Measurements from ENCODE around the gene CAPZA2.

The CAPZA2 gene

DNA sequence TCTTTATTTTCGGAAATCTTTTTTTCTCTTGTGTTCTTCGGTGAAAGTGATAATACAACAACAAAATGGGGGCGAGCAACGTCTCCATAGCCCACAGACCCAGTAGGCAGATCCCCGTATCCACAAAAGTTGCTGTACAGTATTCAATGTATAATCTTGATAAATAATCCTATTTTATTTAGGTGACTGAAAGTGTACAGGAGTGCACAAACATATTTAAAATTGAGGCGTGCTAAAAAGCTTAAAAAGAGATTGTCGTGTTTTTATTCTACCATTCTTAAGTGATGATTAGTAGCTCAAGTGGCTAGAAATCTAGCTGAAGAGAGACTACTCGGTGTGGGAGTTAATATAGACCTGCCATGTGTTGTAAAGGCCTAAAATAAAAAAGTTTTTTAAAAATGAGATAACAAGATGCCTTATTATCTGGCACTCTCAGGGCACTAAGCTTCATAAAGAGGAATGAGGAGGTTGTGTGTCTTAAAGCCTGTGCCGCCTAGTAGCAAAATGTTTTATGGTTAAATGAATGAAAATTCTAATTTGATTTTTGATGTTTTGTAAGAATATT lies 1.6 kb downstream of the CAPZA2 start:
- no peak for TF ChIP-seq CTCF (IDR thresholded peaks at IDR 0.05; ENCODE audit: insufficient read depth, low read length, missing control alignments)
- H3K4me3 ChIP-seq (ENCODE audit: low read depth, low read length) = peak overlapping the region; percentile 92
- ChIA-PET CTCF (interaction anchor here (0.9 to 1.8 kb wide), 3 partner anchors 9 to 273 kb away, joined by 3 to 6 read pairs (median 3); no protein-coding TSS in a partner anchor), POLR2A (no interaction called here)
- DNase-seq (ENCODE audit: low read depth, low spot score) = no peak

GRCh38 chr7:116871061-116871700 lies 8.8 kb downstream of the CAPZA2 start:
- no peak overlapping the region for H3K4me3 ChIP-seq (ENCODE audit: low read depth, low read length)
- no peak for TF ChIP-seq CTCF (IDR thresholded peaks at IDR 0.05; ENCODE audit: insufficient read depth, low read length, missing control alignments)
- CTCF ChIA-PET = interaction anchor here (1.1 kb wide), 1 partner anchor 59 kb away, joined by 3 read pairs; no protein-coding TSS in a partner anchor
- POLR2A ChIA-PET = no interaction called here
- DNase-seq (ENCODE audit: low read depth, low spot score) = no peak

GRCh38 chr7:116872026-116872425 lies 9.6 kb downstream of the CAPZA2 start:
- no peak overlapping the region for H3K4me3 ChIP-seq (ENCODE audit: low read depth, low read length)
- CTCF ChIA-PET = no interaction called here

DNA sequence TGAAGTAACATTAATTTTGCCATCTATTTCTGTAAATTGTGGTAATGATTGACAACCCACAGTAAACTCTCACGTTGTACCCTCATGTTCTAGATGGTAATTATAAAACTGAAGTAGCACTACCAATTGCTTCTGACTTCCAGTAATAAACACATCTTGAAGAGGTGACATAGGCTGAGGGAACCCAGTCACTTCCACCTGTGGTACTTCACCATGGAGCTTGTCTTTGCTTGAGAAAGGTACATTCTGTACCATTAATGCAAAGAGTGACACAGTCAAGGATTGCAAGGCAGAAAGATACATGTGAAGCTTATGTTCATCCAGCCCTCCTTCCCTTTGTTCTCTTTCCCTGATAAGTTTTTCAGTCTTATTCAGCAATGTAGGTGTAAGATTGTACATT lies 11.2 kb downstream of the CAPZA2 start:
- CTCF ChIA-PET = interaction anchor here (1.0 to 1.7 kb wide), 3 partner anchors 9 to 12 kb away, joined by 5 to 6 read pairs (median 6); partner anchors contain the start of gene CAPZA2
- no peak for TF ChIP-seq CTCF (IDR thresholded peaks at IDR 0.05; ENCODE audit: insufficient read depth, low read length, missing control alignments)
- DNase-seq (ENCODE audit: low read depth, low spot score) = no peak
- H3K4me3 ChIP-seq (ENCODE audit: low read depth, low read length) = no peak overlapping the region
- POLR2A ChIA-PET = no interaction called here

More at GRCh38 chr7:116872026-116872425, 9.6 kb downstream of the CAPZA2 start:
- no peak for TF ChIP-seq CTCF (IDR thresholded peaks at IDR 0.05; ENCODE audit: insufficient read depth, low read length, missing control alignments)
- POLR2A ChIA-PET = no interaction called here
- DNase-seq (ENCODE audit: low read depth, low spot score) = no peak

- no peak overlapping the region for H3K4me3 ChIP-seq (ENCODE audit: low read depth, low read length)
- TF ChIP-seq CTCF (IDR thresholded peaks at IDR 0.05; ENCODE audit: insufficient read depth, low read length, missing control alignments) = no peak
- ChIA-PET POLR2A (no interaction called here), CTCF (no interaction called here)
- no peak for DNase-seq (ENCODE audit: low read depth, low spot score)
Observed at GRCh38 chr7:116876664-116877442, 14.5 kb downstream of the CAPZA2 start.

Data from AG04449 (cell line).